Transverse colon (tissue), 3 donors: Measurements from ENCODE around the gene MAPKBP1.

Experiments
- CTCF ChIP-seq, 5 experiments: fragments of 200-600 bp in 3 of 5; fragments of 450-650 bp in 2 of 5; sonication (generic) in 3 of 5; IDR thresholded peaks; 1 replicate in 2 of 5; 2 replicates in 3 of 5; pipeline ENCODE4 v1.5.1; 2016 to 2017; ENCODE audit warnings: antibody characterized with exemption in 5 of 5, inconsistent platforms in 3 of 5, mild to moderate bottlenecking in 2 of 5, moderate library complexity in 1 of 5
- EP300 ChIP-seq: sonication (generic); formaldehyde crosslinking; IDR thresholded peaks from one replicate; pipeline ENCODE4 v1.6.1; 2017; ENCODE audit warnings: antibody characterized with exemption, low read depth

GRCh38 chr15:41834096-41834495, 59.8 kb downstream of the MAPKBP1 start:
- TF ChIP-seq CTCF (IDR thresholded peaks at IDR 0.05) = no peak
- TF ChIP-seq EP300 = no peak
